ENCODE results near the gene GOLT1A. TPM values are rescaled to one million over a fixed set of nuclear protein-coding genes. Genes with fewer than 3 reads are reported as not detected.
A peak's percentile ranks its signal among the peaks of the same experiment; 100 is the strongest.

The GOLT1A gene
- total RNA-seq, 1 donor from 2014 or later, result 22.4 TPM

DNA sequence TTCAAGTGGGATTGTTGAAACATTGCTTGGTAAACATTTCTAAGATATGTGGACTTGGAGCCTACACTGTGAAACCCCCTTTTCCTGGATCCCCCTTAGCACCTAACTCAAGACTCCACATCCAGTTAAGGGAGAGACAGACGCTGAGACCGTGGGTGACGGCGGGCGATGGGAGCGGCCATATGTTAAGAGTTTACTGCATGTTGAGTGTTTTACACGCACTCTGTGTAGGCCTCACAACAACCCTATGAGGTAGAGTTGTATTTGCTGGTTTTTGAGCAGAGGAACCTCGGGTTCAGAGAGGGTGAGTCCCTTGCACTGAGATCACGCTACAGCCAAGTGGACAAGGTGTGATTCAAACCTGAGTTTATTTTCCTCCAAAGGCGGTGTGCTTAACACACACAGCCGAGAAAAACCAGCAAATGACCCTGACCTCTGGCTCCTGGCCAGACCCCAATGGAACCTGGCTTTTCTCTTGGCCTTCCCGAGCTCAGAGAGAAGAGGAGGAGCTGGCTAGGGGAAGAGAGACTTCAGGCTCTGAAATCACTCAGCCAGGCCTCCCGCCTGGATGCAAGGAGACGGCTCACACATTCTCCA lies 46.9 kb upstream of the GOLT1A start:
- H3K4me1 ChIP-seq, result no peaks in the 10 kb centered on the region
- ATAC-seq, result no peak
- intact Hi-C loops (cut with DNase I), result no loop called here
- H3K4me3 ChIP-seq, result no peak overlapping the region
- no peak for DNase-seq
- no peaks in the 10 kb centered on the region for H3K9me3 ChIP-seq
- no peaks in the 10 kb centered on the region for H3K27me3 ChIP-seq
- no peaks in the 10 kb centered on the region for H3K36me3 ChIP-seq
- TF ChIP-seq, protein P1, sequence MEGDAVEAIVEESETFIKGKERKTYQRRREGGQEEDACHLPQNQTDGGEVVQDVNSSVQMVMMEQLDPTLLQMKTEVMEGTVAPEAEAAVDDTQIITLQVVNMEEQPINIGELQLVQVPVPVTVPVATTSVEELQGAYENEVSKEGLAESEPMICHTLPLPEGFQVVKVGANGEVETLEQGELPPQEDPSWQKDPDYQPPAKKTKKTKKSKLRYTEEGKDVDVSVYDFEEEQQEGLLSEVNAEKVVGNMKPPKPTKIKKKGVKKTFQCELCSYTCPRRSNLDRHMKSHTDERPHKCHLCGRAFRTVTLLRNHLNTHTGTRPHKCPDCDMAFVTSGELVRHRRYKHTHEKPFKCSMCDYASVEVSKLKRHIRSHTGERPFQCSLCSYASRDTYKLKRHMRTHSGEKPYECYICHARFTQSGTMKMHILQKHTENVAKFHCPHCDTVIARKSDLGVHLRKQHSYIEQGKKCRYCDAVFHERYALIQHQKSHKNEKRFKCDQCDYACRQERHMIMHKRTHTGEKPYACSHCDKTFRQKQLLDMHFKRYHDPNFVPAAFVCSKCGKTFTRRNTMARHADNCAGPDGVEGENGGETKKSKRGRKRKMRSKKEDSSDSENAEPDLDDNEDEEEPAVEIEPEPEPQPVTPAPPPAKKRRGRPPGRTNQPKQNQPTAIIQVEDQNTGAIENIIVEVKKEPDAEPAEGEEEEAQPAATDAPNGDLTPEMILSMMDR (IDR thresholded peaks at IDR 0.05), result no peak
- no peak overlapping the region for H3K27ac ChIP-seq

DNA sequence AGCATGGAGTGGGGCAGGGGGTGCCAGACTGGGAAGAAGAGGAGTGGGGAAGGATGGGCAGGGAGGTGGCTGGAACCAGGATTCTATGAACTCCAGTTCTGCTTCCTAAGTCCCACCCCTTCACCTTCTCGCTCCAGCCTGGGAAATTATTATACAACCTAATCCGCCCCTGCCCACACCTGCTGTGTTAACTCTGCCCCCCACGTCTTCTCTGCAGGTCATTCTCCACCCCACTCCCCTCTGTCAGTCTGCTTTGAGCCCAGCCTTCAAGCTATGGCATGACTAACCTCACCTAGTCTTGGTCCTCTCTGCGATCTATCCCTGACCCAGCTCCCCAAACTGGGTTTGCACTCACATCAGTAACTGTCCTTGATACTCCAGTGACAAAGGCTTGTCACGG lies 46.0 kb upstream of the GOLT1A start:
- Histone ChIP-seq H3K4me1 (no peaks in the 10 kb centered on the region), H3K27me3 (no peaks in the 10 kb centered on the region), H3K36me3 (no peaks in the 10 kb centered on the region), H3K9me3 (no peaks in the 10 kb centered on the region), H3K4me3 (no peak overlapping the region), H3K27ac (no peak overlapping the region)
- no peak for DNase-seq
- intact Hi-C loops (cut with DNase I), result loop anchor here (10.0 kb wide), 1 partner anchor 105 kb away; no protein-coding TSS in a partner anchor
- ATAC-seq, result no peak
- TF ChIP-seq, protein P1 (IDR thresholded peaks at IDR 0.05), result no peak

DNA sequence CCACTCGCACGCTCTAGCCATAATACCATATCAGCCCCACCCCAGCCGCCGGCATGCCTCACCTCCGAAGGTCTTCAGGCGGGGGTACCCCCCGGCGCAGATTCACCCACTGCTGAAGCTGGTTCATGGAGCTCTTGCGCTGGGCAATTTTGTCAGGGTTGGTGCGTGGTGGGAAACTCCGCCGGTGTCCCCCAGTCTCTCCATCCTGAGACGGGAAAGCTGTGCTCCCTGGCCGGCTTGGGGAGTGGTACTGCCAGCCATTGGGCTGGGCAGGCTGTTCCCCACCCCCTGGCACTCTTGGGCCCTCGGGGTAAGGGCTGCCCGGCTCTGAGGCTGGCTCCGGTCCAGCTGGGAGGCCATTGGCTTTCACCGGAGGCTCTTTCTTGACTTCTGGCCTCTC lies 45.4 kb upstream of the GOLT1A start:
- Histone ChIP-seq H3K27me3 (no peaks in the 10 kb centered on the region), H3K9me3 (no peaks in the 10 kb centered on the region), H3K27ac (no peak overlapping the region), H3K4me1 (no peaks in the 10 kb centered on the region), H3K36me3 (no peaks in the 10 kb centered on the region), H3K4me3 (no peak overlapping the region)
- ATAC-seq (no peak), DNase-seq (no peak)
- TF ChIP-seq, protein P1 (IDR thresholded peaks at IDR 0.05), result no peak
- intact Hi-C loops (cut with DNase I), result loop anchor here (10.0 kb wide), 1 partner anchor 106 kb away; no protein-coding TSS in a partner anchor

DNA sequence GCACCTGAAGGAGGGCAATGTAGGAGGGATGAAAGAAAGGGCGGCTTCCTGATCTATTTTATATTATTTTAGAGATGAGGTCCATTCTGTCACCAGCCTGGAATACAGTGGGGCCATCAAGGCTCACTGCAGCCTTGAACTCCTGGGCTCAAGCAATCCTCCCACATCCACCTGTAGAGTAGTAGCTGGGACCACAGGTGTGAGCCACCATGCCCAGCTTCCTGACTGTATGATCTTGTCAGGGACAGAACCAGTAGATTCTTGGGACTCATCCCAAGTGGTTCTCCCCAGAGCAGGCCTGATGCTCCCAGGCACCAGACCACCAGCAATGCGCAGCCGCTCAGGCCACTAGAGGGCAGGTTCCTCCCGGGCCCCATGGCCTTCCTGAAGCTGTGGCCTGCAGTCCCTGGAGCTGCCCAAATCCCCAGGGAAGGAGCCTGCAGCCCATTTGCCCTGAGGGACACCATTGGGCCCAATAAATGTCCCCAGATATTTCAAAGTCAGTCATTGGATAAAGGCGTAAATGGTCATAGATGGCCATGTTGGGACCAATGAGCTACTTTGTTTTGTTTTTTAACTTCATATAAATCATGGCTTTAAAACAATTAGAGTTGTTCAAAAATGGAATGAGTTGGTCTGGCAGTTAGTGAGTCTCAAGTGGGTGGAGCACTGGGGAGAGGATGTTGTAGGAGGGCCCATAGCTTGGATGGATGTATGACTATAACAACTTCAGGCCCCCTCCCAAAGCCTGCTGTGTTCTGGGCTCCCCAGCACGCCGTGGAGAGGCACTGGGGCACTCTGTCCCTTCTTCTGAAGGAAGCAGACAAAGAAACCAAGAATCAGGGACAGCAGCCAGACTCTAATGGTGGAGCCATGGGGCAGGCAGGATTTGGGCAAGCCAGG lies 44.7 kb upstream of the GOLT1A start:
- ATAC-seq, result peak; percentile 80
- H3K27ac ChIP-seq, result no peak overlapping the region
- no peaks in the 10 kb centered on the region for H3K36me3 ChIP-seq
- no peaks in the 10 kb centered on the region for H3K4me1 ChIP-seq
- TF ChIP-seq, protein P1 (IDR thresholded peaks at IDR 0.05), result peak; percentile 73
- DNase-seq, result peak; percentile 79
- no peaks in the 10 kb centered on the region for H3K27me3 ChIP-seq
- no peak overlapping the region for H3K4me3 ChIP-seq
- intact Hi-C loops (cut with DNase I), result loop anchor here (10.0 kb wide), 1 partner anchor 106 kb away; no protein-coding TSS in a partner anchor
- H3K9me3 ChIP-seq, result no peaks in the 10 kb centered on the region

DNA sequence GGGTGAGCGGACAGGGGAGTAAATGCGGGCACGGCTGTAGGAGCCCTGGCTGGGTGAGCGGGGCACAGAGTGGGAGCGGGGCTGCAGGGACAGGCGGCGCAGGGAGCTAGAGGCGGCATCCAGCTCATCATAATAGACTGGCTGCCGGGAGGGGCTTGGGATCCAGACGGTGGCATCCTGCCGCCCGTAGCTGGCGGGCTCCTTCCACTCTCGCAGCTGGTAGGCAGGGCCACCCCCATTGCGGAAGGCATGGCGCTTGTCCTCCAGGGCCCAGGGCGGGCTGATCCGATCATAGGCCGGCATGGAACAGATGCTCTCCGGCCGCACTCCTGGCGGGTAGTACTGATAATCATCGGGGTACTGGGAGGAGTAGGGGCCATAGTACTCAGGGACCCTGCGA lies 43.7 kb upstream of the GOLT1A start:
- intact Hi-C loops (cut with DNase I), result loop anchor here (10.0 kb wide), 1 partner anchor 107 kb away; no protein-coding TSS in a partner anchor
- TF ChIP-seq, protein P1 (IDR thresholded peaks at IDR 0.05), result no peak
- H3K27me3 ChIP-seq, result no peaks in the 10 kb centered on the region
- no peak overlapping the region for H3K27ac ChIP-seq
- H3K4me1 ChIP-seq, result no peaks in the 10 kb centered on the region
- H3K36me3 ChIP-seq, result no peaks in the 10 kb centered on the region
- DNase-seq (no peak), ATAC-seq (no peak)
- H3K9me3 ChIP-seq, result no peaks in the 10 kb centered on the region
- no peak overlapping the region for H3K4me3 ChIP-seq
